ENCODE results near the gene DOCK4.

- no peak for TF ChIP-seq POLR2A (IDR thresholded peaks at IDR 0.05)
- no peak for TF ChIP-seq CTCF (IDR thresholded peaks at IDR 0.05)
Measured at GRCh38 chr7:112081778-112082177, 124.4 kb downstream of the DOCK4 start.

Data from thyroid gland (tissue), 4 donors.